ENCODE results near the gene SPECC1L. TPM values are rescaled to one million over a fixed set of nuclear protein-coding genes. Genes with fewer than 3 reads are reported as not detected.

The SPECC1L gene
- total RNA-seq, 1 donor, result 40.2 TPM

DNA sequence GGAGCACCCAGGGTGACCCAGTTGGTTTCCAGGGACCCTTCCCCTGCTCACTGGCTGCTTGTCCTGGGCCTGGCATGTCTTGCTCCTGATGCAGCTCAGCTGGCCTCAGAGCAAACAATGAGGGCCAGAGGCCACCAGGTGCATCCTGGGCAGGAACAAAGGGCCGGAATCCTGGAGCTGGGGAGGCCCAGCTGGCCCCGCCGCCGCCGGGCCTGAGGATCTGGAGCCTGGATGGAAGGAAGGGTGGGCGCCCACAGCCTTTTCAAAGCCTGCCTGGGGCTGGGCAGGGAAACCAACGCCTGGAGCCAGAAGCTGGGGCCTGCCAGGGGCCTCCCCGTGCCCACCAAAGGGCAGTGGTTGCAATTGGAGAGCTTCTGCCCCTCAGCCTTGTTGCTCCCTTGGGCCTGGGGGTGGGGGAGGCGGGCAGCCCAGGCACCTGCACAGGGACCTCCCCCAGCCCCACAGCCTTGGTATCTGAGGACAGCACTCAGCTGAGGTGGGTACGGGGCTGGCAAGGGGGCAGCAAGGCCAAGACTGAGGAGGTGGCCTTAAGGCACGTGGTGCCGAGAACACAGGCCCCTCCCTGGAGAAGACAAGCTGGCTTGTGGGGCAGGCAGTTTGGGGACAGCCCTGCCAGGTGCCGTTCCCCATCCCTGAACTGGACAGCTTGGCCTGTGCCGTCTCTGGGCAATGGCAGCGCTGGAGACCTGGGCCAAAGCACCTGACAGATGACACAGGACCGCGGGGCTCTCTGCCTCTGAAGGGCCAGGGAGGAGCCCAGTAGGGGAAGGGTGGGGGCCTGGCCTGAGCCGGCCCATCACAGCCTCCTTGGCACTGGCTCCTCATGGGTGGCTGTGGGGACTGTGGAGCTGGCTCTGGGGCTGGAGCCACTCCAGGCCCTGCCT lies 149.7 kb downstream of the SPECC1L start:
- TF ChIP-seq, protein P1, sequence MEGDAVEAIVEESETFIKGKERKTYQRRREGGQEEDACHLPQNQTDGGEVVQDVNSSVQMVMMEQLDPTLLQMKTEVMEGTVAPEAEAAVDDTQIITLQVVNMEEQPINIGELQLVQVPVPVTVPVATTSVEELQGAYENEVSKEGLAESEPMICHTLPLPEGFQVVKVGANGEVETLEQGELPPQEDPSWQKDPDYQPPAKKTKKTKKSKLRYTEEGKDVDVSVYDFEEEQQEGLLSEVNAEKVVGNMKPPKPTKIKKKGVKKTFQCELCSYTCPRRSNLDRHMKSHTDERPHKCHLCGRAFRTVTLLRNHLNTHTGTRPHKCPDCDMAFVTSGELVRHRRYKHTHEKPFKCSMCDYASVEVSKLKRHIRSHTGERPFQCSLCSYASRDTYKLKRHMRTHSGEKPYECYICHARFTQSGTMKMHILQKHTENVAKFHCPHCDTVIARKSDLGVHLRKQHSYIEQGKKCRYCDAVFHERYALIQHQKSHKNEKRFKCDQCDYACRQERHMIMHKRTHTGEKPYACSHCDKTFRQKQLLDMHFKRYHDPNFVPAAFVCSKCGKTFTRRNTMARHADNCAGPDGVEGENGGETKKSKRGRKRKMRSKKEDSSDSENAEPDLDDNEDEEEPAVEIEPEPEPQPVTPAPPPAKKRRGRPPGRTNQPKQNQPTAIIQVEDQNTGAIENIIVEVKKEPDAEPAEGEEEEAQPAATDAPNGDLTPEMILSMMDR (IDR thresholded peaks at IDR 0.05; ENCODE audit: insufficient read depth, low read depth, low read length), result no peak

DNA sequence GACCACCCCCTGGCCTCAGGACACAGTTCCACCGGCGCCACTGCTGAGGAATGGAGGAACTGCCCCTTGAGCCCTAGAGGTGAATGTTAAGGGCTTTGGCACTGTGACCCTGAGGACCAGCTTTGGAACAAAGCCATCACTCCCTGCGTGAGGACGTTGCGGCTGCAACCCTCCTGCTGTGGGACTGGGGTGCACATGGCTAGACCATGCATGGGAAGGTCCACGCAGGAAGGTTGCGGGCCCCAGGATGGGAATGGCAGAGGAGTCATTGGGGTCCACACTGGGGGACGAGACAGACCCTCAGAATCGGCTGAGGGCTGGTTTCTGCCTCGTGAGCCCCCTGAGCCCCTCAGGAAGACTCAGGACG lies 150.3 kb downstream of the SPECC1L start:
- no peak for DNase-seq (ENCODE audit: low read depth)
- H3K4me3 ChIP-seq (ENCODE audit: low read depth, low read length), result no peak overlapping the region
- TF ChIP-seq, protein P1 (IDR thresholded peaks at IDR 0.05; ENCODE audit: insufficient read depth, low read depth, low read length), result no peak

More for the DNA sequence above, 149.7 kb downstream of the SPECC1L start:
- DNase-seq (ENCODE audit: low read depth), result no peak
- H3K4me3 ChIP-seq (ENCODE audit: low read depth, low read length), result no peak overlapping the region

DNA sequence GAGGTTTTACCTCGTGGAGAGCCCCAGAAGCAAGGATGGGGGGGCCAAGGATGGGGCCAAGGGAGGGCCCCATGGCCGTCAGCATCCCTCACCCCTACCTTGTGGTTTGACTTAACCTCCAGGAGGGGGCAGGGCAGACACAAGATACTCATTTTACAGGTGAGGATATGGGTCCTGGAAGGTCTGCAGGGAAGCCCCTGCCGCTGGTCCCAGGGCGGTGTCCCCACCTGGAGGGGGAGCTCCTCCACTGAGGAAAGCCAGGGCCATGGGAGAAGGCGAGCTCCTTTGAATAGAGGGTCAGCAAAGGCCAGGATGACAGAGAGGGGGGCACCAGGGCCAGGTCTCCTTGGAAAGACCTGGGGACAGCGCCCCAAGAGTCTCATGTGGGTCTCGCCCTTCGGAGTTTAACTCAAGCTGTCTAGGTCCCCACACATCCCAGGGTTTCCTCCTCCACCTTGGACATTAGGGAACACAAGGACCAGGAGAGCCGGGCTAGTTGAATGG lies 150.8 kb downstream of the SPECC1L start:
- DNase-seq (ENCODE audit: low read depth), result no peak
- TF ChIP-seq, protein P1 (IDR thresholded peaks at IDR 0.05; ENCODE audit: insufficient read depth, low read depth, low read length), result peak; percentile 14
- no peak overlapping the region for H3K4me3 ChIP-seq (ENCODE audit: low read depth, low read length)

DNA sequence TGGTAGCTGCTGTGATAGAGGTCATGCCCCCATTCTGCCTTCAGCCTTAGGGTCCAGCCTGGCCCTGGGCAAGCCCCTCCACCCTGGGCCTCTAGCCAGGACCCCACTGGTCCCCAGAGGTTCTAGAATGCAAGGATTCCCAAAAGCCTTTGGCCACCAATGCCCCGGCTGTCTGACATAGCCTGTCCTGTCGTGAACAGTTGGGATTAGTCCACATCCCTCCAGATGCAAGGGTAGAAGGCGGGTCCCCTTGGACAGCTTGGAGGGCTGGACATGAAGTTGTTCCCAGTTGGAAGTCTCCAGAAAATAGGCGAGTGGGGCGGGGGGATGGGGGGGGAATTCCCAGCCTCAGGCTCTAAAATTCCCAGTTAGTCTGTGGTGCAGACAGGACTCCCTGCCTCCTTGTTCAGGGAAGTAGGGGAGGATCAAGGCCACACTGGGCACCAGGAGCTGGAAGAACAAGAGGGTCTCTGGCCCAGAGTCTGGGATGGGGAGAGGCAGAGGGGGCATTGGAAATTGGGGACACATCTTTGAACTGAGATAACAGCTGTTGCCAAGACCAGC lies 151.6 kb downstream of the SPECC1L start:
- DNase-seq (ENCODE audit: low read depth), result no peak
- no peak overlapping the region for H3K4me3 ChIP-seq (ENCODE audit: low read depth, low read length)
- TF ChIP-seq, protein P1 (IDR thresholded peaks at IDR 0.05; ENCODE audit: insufficient read depth, low read depth, low read length), result no peak

DNA sequence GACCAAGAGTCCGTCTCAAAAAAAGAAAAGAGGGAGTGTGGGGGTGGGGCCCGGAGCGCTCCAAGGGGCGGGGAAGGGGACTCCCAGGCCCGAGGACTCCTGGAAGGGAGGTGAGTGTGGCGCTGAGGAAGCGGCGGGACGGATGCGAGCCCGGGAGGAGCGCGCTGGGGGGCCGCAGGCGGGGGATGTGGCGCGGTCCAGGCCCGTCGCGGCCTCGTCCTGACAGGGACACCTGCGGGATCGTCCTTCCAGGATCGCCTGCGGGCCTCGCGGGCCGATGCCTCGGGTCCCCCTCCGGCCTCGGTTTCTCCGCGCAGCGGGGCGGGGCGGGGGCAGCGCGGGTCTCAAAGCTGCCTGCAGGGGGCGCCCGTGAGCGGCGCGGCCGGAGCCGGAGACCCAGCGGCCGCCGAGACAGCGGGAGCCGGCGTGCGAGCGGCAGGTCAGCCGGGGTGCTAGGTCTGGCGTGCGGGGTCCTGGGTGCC lies 152.9 kb downstream of the SPECC1L start:
- DNase-seq (ENCODE audit: low read depth), result no peak
- peak overlapping the region; percentile 56 for H3K4me3 ChIP-seq (ENCODE audit: low read depth, low read length)
- TF ChIP-seq, protein P1 (IDR thresholded peaks at IDR 0.05; ENCODE audit: insufficient read depth, low read depth, low read length), result peak; percentile 74

DNA sequence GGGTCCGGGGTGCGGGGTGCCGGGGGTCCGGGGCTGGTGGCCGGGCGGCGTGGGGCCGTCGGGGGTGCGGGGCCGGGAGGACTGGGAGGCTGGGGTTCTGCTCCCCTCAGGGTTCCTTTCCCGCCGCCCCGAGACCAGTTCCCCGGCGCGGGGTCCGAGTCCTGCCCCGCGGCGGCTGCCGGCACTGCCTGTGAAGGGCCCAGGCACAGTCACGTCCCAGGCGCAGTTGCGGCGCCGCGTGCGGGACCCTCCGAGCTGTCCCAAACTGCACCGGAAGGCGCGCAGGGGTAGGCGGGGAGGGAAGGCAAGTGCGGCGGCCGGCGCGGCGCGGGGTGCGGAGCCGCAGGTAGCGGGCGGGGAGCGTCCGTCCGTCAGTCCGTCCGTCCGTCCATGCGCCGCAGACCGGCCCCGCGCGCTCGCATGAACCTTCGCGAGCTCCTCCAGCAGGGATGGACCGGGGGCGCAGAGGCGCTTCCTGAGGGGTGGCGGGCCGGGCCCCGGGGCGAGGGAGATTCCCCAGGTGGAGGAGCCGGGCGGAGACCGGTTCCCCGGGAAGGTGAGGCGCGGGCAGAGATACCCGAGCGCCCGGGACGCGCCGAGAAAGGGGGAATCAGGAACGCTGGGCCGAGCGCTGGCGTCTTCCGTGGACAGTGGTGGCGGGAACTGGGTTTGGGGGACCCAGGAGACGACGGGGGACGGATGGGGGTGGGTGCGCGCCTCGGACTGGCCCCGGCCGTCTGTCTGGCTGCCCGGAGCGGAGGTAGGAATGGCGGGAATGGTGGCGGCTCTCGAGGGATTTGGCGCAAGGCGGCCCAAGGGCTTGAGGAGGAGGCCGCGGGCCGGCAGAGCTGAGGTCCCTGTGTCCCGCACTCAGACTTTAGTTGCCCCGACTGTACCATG lies 153.6 kb downstream of the SPECC1L start:
- DNase-seq (ENCODE audit: low read depth), result no peak
- peak overlapping the region; percentile 56 for H3K4me3 ChIP-seq (ENCODE audit: low read depth, low read length)
- TF ChIP-seq, protein P1 (IDR thresholded peaks at IDR 0.05; ENCODE audit: insufficient read depth, low read depth, low read length), result no peak
